Erythroblast (primary cell): ENCODE data around the gene DGKD.

Source experiments
- GATA1 ChIP-seq: IDR thresholded peaks from 2 replicates; pipeline ENCODE4 v1.6.1; 2011; ENCODE audit warnings: low read depth, mild to moderate bottlenecking, control low read depth, low read length, moderate library complexity
- POLR2A ChIP-seq: IDR thresholded peaks from 2 replicates; pipeline ENCODE4 v1.6.1; 2011; ENCODE audit warnings: mild to moderate bottlenecking, low read length

DNA sequence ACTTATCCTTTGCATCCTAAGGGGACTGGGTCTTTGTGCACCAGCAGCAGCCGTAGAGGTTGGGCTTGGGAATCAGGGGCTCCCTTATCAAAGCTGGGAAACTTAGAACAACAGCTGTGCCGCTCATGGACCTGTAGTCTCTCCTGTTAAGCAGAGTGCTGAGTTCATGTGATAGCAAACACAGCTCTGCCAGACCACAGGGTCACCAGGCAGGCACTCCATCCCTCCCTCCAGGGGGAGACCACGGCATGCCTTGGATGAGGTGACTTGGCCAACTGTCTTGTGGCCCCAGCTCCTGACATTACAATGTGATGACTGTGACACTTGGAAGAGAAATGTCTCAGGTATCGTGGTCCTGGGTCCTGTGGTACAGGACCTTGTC lies 60.0 kb downstream of the DGKD start:
- TF ChIP-seq POLR2A (no peak), GATA1 (no peak)
